Esophagus squamous epithelium (tissue), 5 donors: ENCODE measurements around the gene ZNF675. TPM values are rescaled to one million over a fixed set of nuclear protein-coding genes. Genes with fewer than 3 reads are reported as not detected.
"Not testable (repeated sequence)": the region's sequence is repeated elsewhere in the genome, so short reads cannot be mapped to it uniquely, and the experiment has no call there.

ENCODE experiments used
- DNase-seq: peaks from one replicate; lab custom pipeline; 2025; lab: John Stamatoyannopoulos, UW
- H3K27ac ChIP-seq, 4 donors: fragments of 200-600 bp; sonication (generic); one replicate each; pipeline ENCODE4 v1.5.1; 2016 to 2019; ENCODE audit warnings: mild to moderate bottlenecking in 1 of 4
- H3K27me3 ChIP-seq, 4 donors: fragments of 200-600 bp; sonication (generic); 1 replicate in 3 of 4; 2 replicates in 1 of 4; pipeline versions ENCODE4 v1.5.1 to v1.6.0; 2017 to 2021; ENCODE audit warnings: antibody characterized with exemption in 1 of 4
- H3K36me3 ChIP-seq, 3 donors: fragments of 200-600 bp; sonication (generic); one replicate each; pipeline ENCODE4 v1.5.1; 2016 to 2019
- H3K4me1 ChIP-seq, 3 donors: fragments of 200-600 bp; sonication (generic); one replicate each; pipeline ENCODE4 v1.5.1; 2017 to 2019
- H3K4me3 ChIP-seq, 4 donors: fragments of 200-600 bp; sonication (generic); 1 replicate in 3 of 4; 2 replicates in 1 of 4; pipeline ENCODE4 v1.5.1; 2016 to 2019; ENCODE audit warnings: mild to moderate bottlenecking in 2 of 4, moderate library complexity in 1 of 4
- H3K9me3 ChIP-seq, 3 donors: fragments of 200-600 bp; sonication (generic); one replicate each; pipeline ENCODE4 v1.5.1; 2016 to 2019
- POLR2A ChIP-seq, 4 donors: fragments of 450-650 bp; IDR thresholded peaks; one replicate each; pipeline ENCODE4 v1.6.1; 2017; ENCODE audit warnings: antibody characterized with exemption in 4 of 4, mild to moderate bottlenecking in 4 of 4, moderate library complexity in 3 of 4
- WGBS, 2 donors: methylation state at CpG; one replicate each; pipeline ENCODE4 v1.1.5; 2018; 5-methylcytosine and 5-hydroxymethylcytosine counted together
- intact Hi-C: fragments of 100-400 bp; cut with DNase I; formaldehyde crosslinking; loops from one replicate; pipeline ENCODE4 v1.15.0; 2022
- total RNA-seq, 4 donors: library from RNA; depleted of rRNA; stranded (reverse); fragments of >200 nt; gene quantifications; one replicate each; pipeline ENCODE4 v1.1.0, GENCODE V29; 2016
- TF ChIP-seq, protein P1 (sequence below), 6 experiments: fragments of 450-650 bp in 4 of 6; fragments of 200-600 bp in 2 of 6; sonication (generic) in 2 of 6; IDR thresholded peaks; one replicate each; pipeline ENCODE4 v1.5.1; 2016 to 2019; ENCODE audit warnings: antibody characterized with exemption in 6 of 6, mild to moderate bottlenecking in 4 of 6, moderate library complexity in 4 of 6
- donor health status: DM: yes; HTN: yes; CAD: no.

The ZNF675 gene
- total RNA-seq, 4 donors from 2014 or later: 8.6 to 13.9 (median 9.5) TPM

DNA sequence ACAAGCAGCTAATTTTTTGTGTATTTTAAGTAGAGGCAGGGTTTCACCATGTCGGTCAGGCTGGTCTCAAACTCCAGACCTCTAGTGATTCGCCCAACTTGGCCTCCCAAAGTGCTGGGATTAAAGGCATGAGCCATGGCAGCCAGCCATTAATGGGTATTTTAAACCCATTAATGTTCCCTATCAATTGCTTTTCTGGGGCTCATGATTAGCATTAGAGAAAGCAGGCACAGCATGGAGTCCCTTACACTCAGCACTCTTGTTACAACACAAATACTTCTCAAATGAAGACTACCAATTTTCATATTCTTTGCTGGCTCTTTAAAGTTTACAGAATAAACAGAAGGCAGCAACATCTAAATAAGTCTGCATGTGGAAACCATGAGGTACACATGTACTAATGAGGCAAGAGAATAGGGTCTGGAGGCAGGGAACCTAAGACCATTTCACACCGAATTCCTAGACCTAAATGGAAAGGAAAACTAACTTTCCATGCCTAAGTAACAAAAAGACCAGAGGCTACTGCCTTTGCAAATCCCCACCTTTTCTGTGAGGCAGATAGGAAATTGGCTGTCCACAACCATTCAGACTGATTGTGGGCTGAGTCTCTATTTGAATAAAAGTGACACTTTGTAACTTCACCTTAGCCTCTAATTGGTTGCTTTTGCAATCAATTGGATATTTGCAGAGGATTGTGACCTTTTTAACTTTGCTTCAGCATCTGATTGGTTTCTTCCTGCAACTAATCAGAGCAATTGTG, 21.2 kb downstream of the ZNF675 start:
- H3K9me3 ChIP-seq: peaks cover 0 to 54% (median 4%) of the 10 kb centered on the region in 3 donors
- intact Hi-C loops: no loop called here
- no peak for DNase-seq
- H3K27ac ChIP-seq: no peak overlapping the region
- H3K4me3 ChIP-seq: no peak overlapping the region
- H3K36me3 ChIP-seq: peaks cover 4 to 77% (median 22%) of the 10 kb centered on the region in 3 donors
- 47 to 51% methylated on average over 2 to 3 of the region's 3 CpGs for WGBS, 2 donors
- no peaks in the 10 kb centered on the region for H3K27me3 ChIP-seq
- TF ChIP-seq, protein P1, sequence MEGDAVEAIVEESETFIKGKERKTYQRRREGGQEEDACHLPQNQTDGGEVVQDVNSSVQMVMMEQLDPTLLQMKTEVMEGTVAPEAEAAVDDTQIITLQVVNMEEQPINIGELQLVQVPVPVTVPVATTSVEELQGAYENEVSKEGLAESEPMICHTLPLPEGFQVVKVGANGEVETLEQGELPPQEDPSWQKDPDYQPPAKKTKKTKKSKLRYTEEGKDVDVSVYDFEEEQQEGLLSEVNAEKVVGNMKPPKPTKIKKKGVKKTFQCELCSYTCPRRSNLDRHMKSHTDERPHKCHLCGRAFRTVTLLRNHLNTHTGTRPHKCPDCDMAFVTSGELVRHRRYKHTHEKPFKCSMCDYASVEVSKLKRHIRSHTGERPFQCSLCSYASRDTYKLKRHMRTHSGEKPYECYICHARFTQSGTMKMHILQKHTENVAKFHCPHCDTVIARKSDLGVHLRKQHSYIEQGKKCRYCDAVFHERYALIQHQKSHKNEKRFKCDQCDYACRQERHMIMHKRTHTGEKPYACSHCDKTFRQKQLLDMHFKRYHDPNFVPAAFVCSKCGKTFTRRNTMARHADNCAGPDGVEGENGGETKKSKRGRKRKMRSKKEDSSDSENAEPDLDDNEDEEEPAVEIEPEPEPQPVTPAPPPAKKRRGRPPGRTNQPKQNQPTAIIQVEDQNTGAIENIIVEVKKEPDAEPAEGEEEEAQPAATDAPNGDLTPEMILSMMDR (IDR thresholded peaks at IDR 0.05): no peak
- no peak for TF ChIP-seq POLR2A (IDR thresholded peaks at IDR 0.05)
- no peaks in the 10 kb centered on the region for H3K4me1 ChIP-seq

DNA sequence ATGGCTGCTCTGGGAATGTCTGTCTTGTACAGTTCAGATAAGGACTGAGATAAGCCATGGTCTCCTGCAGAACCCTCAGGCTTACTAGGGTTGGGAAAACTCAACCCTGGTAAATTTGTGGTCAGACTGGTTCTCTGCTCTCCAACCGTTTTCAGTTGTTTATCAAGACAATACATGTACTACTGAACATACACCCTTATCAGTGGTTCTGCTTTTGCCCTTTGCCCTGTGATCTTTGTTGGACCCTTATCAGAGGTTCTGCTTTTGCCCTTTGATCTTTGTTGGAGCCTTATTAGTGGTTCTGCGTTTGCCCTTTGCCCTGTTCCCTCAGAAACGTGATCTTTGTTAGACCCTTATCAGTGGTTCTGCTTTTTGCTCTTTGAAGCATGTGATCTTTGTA, 37.2 kb downstream of the ZNF675 start:
- H3K36me3 ChIP-seq: peaks cover 6 to 27% (median 12%) of the 10 kb centered on the region in 3 donors
- DNase-seq, H3K4me3 ChIP-seq, intact Hi-C loops, H3K27me3 ChIP-seq, H3K27ac ChIP-seq, H3K4me1 ChIP-seq: not testable (repeated sequence)
- peaks cover 0 to 82% (median 33%) of the 10 kb centered on the region in 3 donors for H3K9me3 ChIP-seq
- WGBS, 2 donors: 45 to 56% methylated on average over 3 of the region's 3 CpGs

Other genes with a start within 250 kb of the ZNF675 start
- gene ZNF681, start 71.7 kb upstream of the ZNF675 start, total RNA-seq: 1 to 10 TPM; 2.3 to 6.2 (median 2.5) TPM
- 1 to 10 TPM; 2.1 to 3.4 (median 2.8) TPM for gene ZNF726, start 227.7 kb upstream of the ZNF675 start, total RNA-seq